GM21526 (cell line): ENCODE data around the gene ZNF185.

Source experiments
- ATAC-seq: cut with Tn5 transposase; IDR thresholded peaks from one replicate; pipeline ENCODE4 v1.9.1; 2021; ENCODE audit warnings: moderate library complexity; ENCODE audit not compliant: unreplicated experiment, low FRiP score

The ZNF185 gene

GRCh38 chrX:152897222-152898131, at the start of gene ZNF185:
TSS of gene ZNF185 (plus strand) at chrX:152898067. CDS start at chrX:152914490, 16,423 bp downstream.
- no peak for ATAC-seq

- ATAC-seq: no peak
These were observed 47.4 kb upstream of the ZNF185 start for GRCh38 chrX:152850465-152850864.

- no peak for ATAC-seq
These were observed 43.9 kb upstream of the ZNF185 start for GRCh38 chrX:152853986-152854385.

- no peak for ATAC-seq
These were observed 36.8 kb upstream of the ZNF185 start for GRCh38 chrX:152861116-152861515.

- ATAC-seq: no peak
These were observed 36.0 kb upstream of the ZNF185 start for GRCh38 chrX:152861826-152862225.

- ATAC-seq: no peak
These were observed 32.5 kb upstream of the ZNF185 start for GRCh38 chrX:152865232-152865920.

GRCh38 chrX:152866386-152866785, 31.5 kb upstream of the ZNF185 start:
- ATAC-seq: no peak

GRCh38 chrX:152869972-152870371, 27.9 kb upstream of the ZNF185 start:
- ATAC-seq: no peak

- no peak for ATAC-seq
These were observed 26.6 kb upstream of the ZNF185 start for GRCh38 chrX:152871260-152871659.

GRCh38 chrX:152872522-152872921, 25.3 kb upstream of the ZNF185 start:
- ATAC-seq: no peak

GRCh38 chrX:152873361-152873760, 24.5 kb upstream of the ZNF185 start:
- ATAC-seq: no peak

GRCh38 chrX:152876931-152877840, 20.7 kb upstream of the ZNF185 start:
- no peak for ATAC-seq

- ATAC-seq: no peak
These were observed 18.7 kb upstream of the ZNF185 start for GRCh38 chrX:152878976-152879755.

GRCh38 chrX:152881289-152881688, 16.6 kb upstream of the ZNF185 start:
- no peak for ATAC-seq

- no peak for ATAC-seq
These were observed 13.7 kb upstream of the ZNF185 start for GRCh38 chrX:152884171-152884570.

GRCh38 chrX:152886716-152887115, 11.2 kb upstream of the ZNF185 start:
- ATAC-seq: no peak

GRCh38 chrX:152892499-152892898, 5.4 kb upstream of the ZNF185 start:
- no peak for ATAC-seq

GRCh38 chrX:152892999-152893891, 4.6 kb upstream of the ZNF185 start:
- ATAC-seq: no peak
